Body of pancreas (tissue), 4 donors: ENCODE measurements around the gene DNAH5. TPM values are rescaled to one million over a fixed set of nuclear protein-coding genes. Genes with fewer than 3 reads are reported as not detected.

Source experiments
- ATAC-seq: fragments of 150-250 bp; one replicate; pipeline ENCODE4 v1.9.1; 2016
- DNase-seq, 4 donors: peaks; one replicate each; pipeline ENCODE4 v3.0.0-alpha.2; 2019
- H3K27ac ChIP-seq, 4 donors: fragments of 200-600 bp; sonication (generic); 1 replicate in 3 of 4; 2 replicates in 1 of 4; pipeline versions ENCODE4 v1.5.1 to v1.6.1; 2016 to 2019; ENCODE audit warnings: mild to moderate bottlenecking in 1 of 4, mixed read lengths in 1 of 4, moderate library complexity in 1 of 4
- H3K27me3 ChIP-seq, 2 donors: fragments of 200-600 bp; sonication (generic); one replicate each; pipeline ENCODE4 v1.6.0; 2016; ENCODE audit warnings: mild to moderate bottlenecking in 1 of 2
- H3K36me3 ChIP-seq, 2 donors: fragments of 200-600 bp; sonication (generic); replicated peaks in 1 of 2; 2 replicates each; pipeline ENCODE4 v1.5.1; 2016; ENCODE audit warnings: low read depth in 2 of 2; ENCODE audit not compliant: insufficient read depth in 1 of 2
- H3K4me1 ChIP-seq: fragments of 200-600 bp; sonication (generic); one replicate; pipeline ENCODE4 v1.6.0; 2016
- H3K4me3 ChIP-seq, 2 donors: fragments of 200-600 bp; sonication (generic); 1 replicate in 1 of 2; 2 replicates in 1 of 2; pipeline ENCODE4 v1.5.1; 2016 to 2019
- H3K9me3 ChIP-seq, 3 donors: fragments of 200-600 bp; sonication (generic); 1 replicate in 2 of 3; 2 replicates in 1 of 3; pipeline ENCODE4 v1.5.1; 2016
- CTCF ChIP-seq, 7 experiments: fragments of 450-650 bp in 4 of 7; fragments of 200-600 bp in 3 of 7; sonication (generic) in 3 of 7; IDR thresholded peaks; one replicate each; pipeline ENCODE4 v1.5.1; 2016 to 2019; ENCODE audit warnings: antibody characterized with exemption in 7 of 7
- POLR2A ChIP-seq, 3 donors: fragments of 450-650 bp; IDR thresholded peaks; one replicate each; pipeline ENCODE4 v1.6.1; 2016; ENCODE audit warnings: antibody characterized with exemption in 3 of 3, mild to moderate bottlenecking in 2 of 3
- WGBS, 2 donors: methylation state at CpG; one replicate each; pipeline ENCODE4 v1.1.5; 2017; 5-methylcytosine and 5-hydroxymethylcytosine counted together
- intact Hi-C: fragments of 100-400 bp; cut with DNase I; formaldehyde crosslinking; loops from one replicate; pipeline ENCODE4 v1.15.1; 2023
- total RNA-seq, 2 donors: library from RNA; depleted of rRNA; stranded (reverse); fragments of >200 nt; gene quantifications; one replicate each; pipeline ENCODE4 v1.1.0, GENCODE V29; 2016

DNAH5 gene
- total RNA-seq, 2 donors from 2014 or later, result 0.99 to 2.6 TPM

GRCh38 chr5:13692172-13692571 is 252.3 kb downstream of the DNAH5 start:
- Histone ChIP-seq H3K27ac (no peak overlapping the region), H3K36me3 (no peaks in the 10 kb centered on the region), H3K9me3 (peaks cover 0 to 10% (median 0%) of the 10 kb centered on the region in 3 donors), H3K4me3 (no peak overlapping the region), H3K4me1 (no peaks in the 10 kb centered on the region), H3K27me3 (no peaks in the 10 kb centered on the region)
- ATAC-seq (no peak), DNase-seq (no peak)
- TF ChIP-seq POLR2A (IDR thresholded peaks at IDR 0.05) (no peak), CTCF (IDR thresholded peaks at IDR 0.05) (no peak)
- intact Hi-C loops, result no loop called here

- DNase-seq, result no peak
These were observed 268.0 kb downstream of the DNAH5 start for GRCh38 chr5:13676531-13676930.

GRCh38 chr5:13674391-13674790 is 270.1 kb downstream of the DNAH5 start:
- H3K4me3 ChIP-seq, result no peak overlapping the region
- H3K27me3 ChIP-seq, result no peaks in the 10 kb centered on the region
- no peaks in the 10 kb centered on the region for H3K9me3 ChIP-seq
- H3K27ac ChIP-seq, result no peak overlapping the region
- ATAC-seq, result no peak
- no peak for DNase-seq
- no peaks in the 10 kb centered on the region for H3K4me1 ChIP-seq
- no peaks in the 10 kb centered on the region for H3K36me3 ChIP-seq
- TF ChIP-seq CTCF (IDR thresholded peaks at IDR 0.05) (no peak), POLR2A (IDR thresholded peaks at IDR 0.05) (no peak)
- intact Hi-C loops, result no loop called here

More at GRCh38 chr5:13676531-13676930, 268.0 kb downstream of the DNAH5 start:
- Histone ChIP-seq H3K27ac (no peak overlapping the region), H3K4me3 (no peak overlapping the region), H3K27me3 (no peaks in the 10 kb centered on the region), H3K4me1 (no peaks in the 10 kb centered on the region), H3K36me3 (no peaks in the 10 kb centered on the region), H3K9me3 (no peaks in the 10 kb centered on the region)
- 67 to 86% methylated on average over 4 of the region's 4 CpGs for WGBS, 2 donors
- intact Hi-C loops, result no loop called here
- no peak for ATAC-seq
- TF ChIP-seq CTCF (IDR thresholded peaks at IDR 0.05) (no peak), POLR2A (IDR thresholded peaks at IDR 0.05) (no peak)

GRCh38 chr5:13673511-13673910 is 271.0 kb downstream of the DNAH5 start:
- Histone ChIP-seq H3K9me3 (no peaks in the 10 kb centered on the region), H3K27me3 (no peaks in the 10 kb centered on the region), H3K27ac (no peak overlapping the region), H3K4me3 (no peak overlapping the region), H3K36me3 (no peaks in the 10 kb centered on the region), H3K4me1 (no peaks in the 10 kb centered on the region)
- TF ChIP-seq POLR2A (IDR thresholded peaks at IDR 0.05) (no peak), CTCF (IDR thresholded peaks at IDR 0.05) (no peak)
- DNase-seq, result no peak
- WGBS, 2 donors, result 33 to 37% methylated on average over 3 of the region's 3 CpGs
- intact Hi-C loops, result no loop called here
- no peak for ATAC-seq

- ATAC-seq, result no peak
- Histone ChIP-seq H3K4me3 (no peak overlapping the region), H3K36me3 (no peaks in the 10 kb centered on the region), H3K27me3 (no peaks in the 10 kb centered on the region), H3K9me3 (no peaks in the 10 kb centered on the region), H3K4me1 (no peaks in the 10 kb centered on the region), H3K27ac (no peak overlapping the region)
- intact Hi-C loops, result no loop called here
- DNase-seq, result no peak
- no peak for TF ChIP-seq POLR2A (IDR thresholded peaks at IDR 0.05)
- WGBS, 2 donors, result 42% methylated on average over 3 of the region's 3 CpGs
These were observed 280.1 kb downstream of the DNAH5 start for GRCh38 chr5:13664377-13664776.
